HEK293 (cell line): ENCODE results near the gene DGKD.

Source experiments
- CTCF ChIP-seq: fragments of 450-650 bp; formaldehyde crosslinking; IDR thresholded peaks from 2 replicates; pipeline ENCODE4 v1.5.1; 2016; ENCODE audit warnings: missing biosample characterization, missing genetic modification characterization
- GLI2 ChIP-seq: fragments of 450-650 bp; formaldehyde crosslinking; IDR thresholded peaks from 2 replicates; pipeline ENCODE4; 2017; ENCODE audit warnings: missing biosample characterization, missing genetic modification characterization, low read depth, borderline replicate concordance
- GLI4 ChIP-seq: fragments of 450-650 bp; formaldehyde crosslinking; IDR thresholded peaks from 2 replicates; pipeline ENCODE4 v1.5.1; 2016; ENCODE audit warnings: missing biosample characterization, missing genetic modification characterization
- GLIS1 ChIP-seq: fragments of 450-650 bp; formaldehyde crosslinking; IDR thresholded peaks from 2 replicates; pipeline ENCODE4 v1.5.1; 2016; ENCODE audit warnings: missing biosample characterization, missing genetic modification characterization
- PATZ1 ChIP-seq: fragments of 450-650 bp; formaldehyde crosslinking; IDR thresholded peaks from 2 replicates; pipeline ENCODE4 v1.5.1; 2016; ENCODE audit warnings: missing biosample characterization, missing genetic modification characterization
- TCF7L2 ChIP-seq: IDR thresholded peaks from 2 replicates; pipeline ENCODE4 v1.6.1; 2011; ENCODE audit warnings: low read depth, mild to moderate bottlenecking, inconsistent platforms, low read length, moderate library complexity, borderline replicate concordance
- ZNF362 ChIP-seq: fragments of 450-650 bp; formaldehyde crosslinking; IDR thresholded peaks from 2 replicates; pipeline ENCODE4 v1.5.1; 2016; ENCODE audit warnings: missing biosample characterization, missing genetic modification characterization
- ZNF654 ChIP-seq: fragments of 450-650 bp; formaldehyde crosslinking; IDR thresholded peaks from 2 replicates; pipeline ENCODE4 v1.5.1; 2016; ENCODE audit warnings: low read depth, missing biosample characterization, missing genetic modification characterization
- ZNF776 ChIP-seq: fragments of 450-650 bp; formaldehyde crosslinking; IDR thresholded peaks from 2 replicates; pipeline ENCODE4 v1.5.0; 2017; ENCODE audit warnings: missing biosample characterization, missing genetic modification characterization, borderline replicate concordance
- TF ChIP-seq, protein P1 (sequence below): fragments of 450-650 bp; formaldehyde crosslinking; IDR thresholded peaks from 2 replicates; pipeline ENCODE4 v1.5.1; 2016; ENCODE audit warnings: missing biosample characterization, missing genetic modification characterization

DNA sequence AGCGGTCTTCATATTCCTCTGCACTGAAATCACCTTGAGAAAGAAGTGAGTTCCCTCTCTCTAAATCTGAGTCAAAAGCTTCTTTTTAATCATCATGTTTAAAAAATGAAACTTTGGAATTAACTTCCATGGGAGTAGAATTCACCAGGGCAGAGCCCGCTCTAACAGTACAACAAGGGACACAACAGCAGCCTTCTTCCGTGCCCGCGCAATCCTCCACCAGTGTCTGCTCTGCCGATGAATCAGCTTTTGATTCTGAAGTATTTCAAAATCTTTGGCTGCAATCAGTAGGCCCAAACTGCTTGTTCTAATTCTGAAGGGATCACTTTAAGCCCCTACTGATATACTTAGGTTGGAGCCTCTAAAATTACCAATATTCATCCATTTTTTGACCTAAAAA lies 135.4 kb downstream of the DGKD start:
- TF ChIP-seq, protein P1, sequence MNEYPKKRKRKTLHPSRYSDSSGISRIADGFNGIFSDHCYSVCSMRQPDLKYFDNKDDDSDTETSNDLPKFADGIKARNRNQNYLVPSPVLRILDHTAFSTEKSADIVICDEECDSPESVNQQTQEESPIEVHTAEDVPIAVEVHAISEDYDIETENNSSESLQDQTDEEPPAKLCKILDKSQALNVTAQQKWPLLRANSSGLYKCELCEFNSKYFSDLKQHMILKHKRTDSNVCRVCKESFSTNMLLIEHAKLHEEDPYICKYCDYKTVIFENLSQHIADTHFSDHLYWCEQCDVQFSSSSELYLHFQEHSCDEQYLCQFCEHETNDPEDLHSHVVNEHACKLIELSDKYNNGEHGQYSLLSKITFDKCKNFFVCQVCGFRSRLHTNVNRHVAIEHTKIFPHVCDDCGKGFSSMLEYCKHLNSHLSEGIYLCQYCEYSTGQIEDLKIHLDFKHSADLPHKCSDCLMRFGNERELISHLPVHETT (tag by site-specific recombination), result no peak
- no peak for TF ChIP-seq PATZ1 (tag by site-specific recombination)
- no peak for TF ChIP-seq CTCF (tag by site-specific recombination)
- TF ChIP-seq ZNF654 (tag by site-specific recombination), result no peak
- no peak for TF ChIP-seq GLI2 (tag by site-specific recombination)
- TF ChIP-seq ZNF776 (tag by site-specific recombination), result no peak
- TF ChIP-seq GLIS1, result no peak
- TF ChIP-seq GLI4, result no peak
- no peak for TF ChIP-seq TCF7L2
- no peak for TF ChIP-seq ZNF362 (tag by site-specific recombination)
